ENCODE data around the gene RIMS1. TPM values are rescaled to one million over a fixed set of nuclear protein-coding genes. Genes with fewer than 3 reads are reported as not detected.

RIMS1 gene
- polyA plus RNA-seq, 1 experiment, result 0.91 TPM

GRCh38 chr6:72175916-72176315 is 289.6 kb downstream of the RIMS1 start:
- POLR2A ChIA-PET, result no interaction called here
- Histone ChIP-seq H3K27ac (ENCODE audit: low read depth, low read length) (no peak overlapping the region), H3K9me3 (ENCODE audit: control insufficient read depth, insufficient read depth, low read length) (no peaks in the 10 kb centered on the region), H3K4me3 (ENCODE audit: low read depth, low read length) (no peak overlapping the region), H3K27me3 (ENCODE audit: control insufficient read depth, insufficient read depth, low read length) (no peaks in the 10 kb centered on the region)
- peak; percentile 21 for DNase-seq (ENCODE audit: low read depth, low spot score)
- CTCF ChIA-PET, result no interaction called here
- no peak for TF ChIP-seq CTCF (IDR thresholded peaks at IDR 0.05; ENCODE audit: low read depth, low read length)

- Histone ChIP-seq H3K4me3 (ENCODE audit: low read depth, low read length) (peak overlapping the region; percentile 68), H3K27ac (ENCODE audit: low read depth, low read length) (no peak overlapping the region), H3K9me3 (ENCODE audit: control insufficient read depth, insufficient read depth, low read length) (no peaks in the 10 kb centered on the region; the same call in 1 of the 2 replicates), H3K27me3 (ENCODE audit: control insufficient read depth, insufficient read depth, low read length) (peaks cover 8% of the 10 kb centered on the region)
- CTCF ChIA-PET, result no interaction called here
- no peak for DNase-seq (ENCODE audit: low read depth, low spot score)
- no peak for TF ChIP-seq CTCF (IDR thresholded peaks at IDR 0.05; ENCODE audit: low read depth, low read length)
- POLR2A ChIA-PET, result interaction anchor here (0.6 kb wide), 1 partner anchor 971 kb away, joined by 3 read pairs; no protein-coding TSS in a partner anchor
These were observed 296.2 kb downstream of the RIMS1 start for GRCh38 chr6:72182337-72183246.

GRCh38 chr6:72203983-72204382 is 317.6 kb downstream of the RIMS1 start:
- ChIA-PET POLR2A (no interaction called here), CTCF (interaction anchor here (0.6 kb wide), 1 partner anchor 32 kb away, joined by 3 read pairs; no protein-coding TSS in a partner anchor)
- Histone ChIP-seq H3K4me3 (ENCODE audit: low read depth, low read length) (no peak overlapping the region), H3K27ac (ENCODE audit: low read depth, low read length) (no peak overlapping the region), H3K9me3 (ENCODE audit: control insufficient read depth, insufficient read depth, low read length) (no peaks in the 10 kb centered on the region), H3K27me3 (ENCODE audit: control insufficient read depth, insufficient read depth, low read length) (no peaks in the 10 kb centered on the region)
- no peak for DNase-seq (ENCODE audit: low read depth, low spot score)
- TF ChIP-seq CTCF (IDR thresholded peaks at IDR 0.05; ENCODE audit: low read depth, low read length), result no peak

- DNase-seq (ENCODE audit: low read depth, low spot score), result no peak
These were observed 319.1 kb downstream of the RIMS1 start for GRCh38 chr6:72205500-72205899.

More at GRCh38 chr6:72205500-72205899, 319.1 kb downstream of the RIMS1 start:
- H3K4me3 ChIP-seq (ENCODE audit: low read depth, low read length), result no peak overlapping the region
- ChIA-PET CTCF (interaction anchor here (0.6 to 1.2 kb wide), 2 partner anchors 206 to 375 kb away, joined by 3 read pairs; no protein-coding TSS in a partner anchor), POLR2A (no interaction called here)
- no peaks in the 10 kb centered on the region for H3K9me3 ChIP-seq (ENCODE audit: control insufficient read depth, insufficient read depth, low read length)
- H3K27me3 ChIP-seq (ENCODE audit: control insufficient read depth, insufficient read depth, low read length), result no peaks in the 10 kb centered on the region
- no peak overlapping the region for H3K27ac ChIP-seq (ENCODE audit: low read depth, low read length)
- no peak for TF ChIP-seq CTCF (IDR thresholded peaks at IDR 0.05; ENCODE audit: low read depth, low read length)
